Suprapubic skin (tissue), 4 donors: Measurements from ENCODE around the gene SNRK. TPM values are rescaled to one million over a fixed set of nuclear protein-coding genes. Genes with fewer than 3 reads are reported as not detected.

Experiments
- DNase-seq, 2 donors: peaks; one replicate each; pipeline ENCODE4 v3.0.0-alpha.2; 2019; ENCODE audit warnings: low spot score in 2 of 2
- H3K27ac ChIP-seq: fragments of 200-600 bp; sonication (generic); one replicate; pipeline ENCODE4 v1.5.1; 2019
- H3K27me3 ChIP-seq: fragments of 200-600 bp; sonication (generic); one replicate; pipeline ENCODE4 v1.5.1; 2019
- H3K36me3 ChIP-seq: fragments of 200-600 bp; sonication (generic); one replicate; pipeline ENCODE4 v1.5.1; 2019
- H3K4me1 ChIP-seq: fragments of 200-600 bp; sonication (generic); one replicate; pipeline ENCODE4 v1.5.1; 2019
- H3K4me3 ChIP-seq: fragments of 200-600 bp; sonication (generic); one replicate; pipeline ENCODE4 v1.5.1; 2019; ENCODE audit warnings: mild to moderate bottlenecking
- H3K9me3 ChIP-seq: fragments of 200-600 bp; sonication (generic); one replicate; pipeline ENCODE4 v1.5.1; 2019
- EP300 ChIP-seq: sonication (generic); formaldehyde crosslinking; IDR thresholded peaks from one replicate; pipeline ENCODE4 v1.6.1; 2017; ENCODE audit warnings: antibody characterized with exemption
- POLR2A ChIP-seq, 2 donors: fragments of 450-650 bp; IDR thresholded peaks; one replicate each; pipeline ENCODE4 v1.6.1; 2017; ENCODE audit warnings: antibody characterized with exemption in 2 of 2, mild to moderate bottlenecking in 2 of 2, moderate library complexity in 2 of 2
- POLR2AphosphoS5 ChIP-seq, 3 donors: sonication (generic); formaldehyde crosslinking; IDR thresholded peaks; one replicate each; pipeline ENCODE4 v1.6.1; 2017; ENCODE audit warnings: antibody characterized with exemption in 3 of 3
- WGBS: methylation state at CpG from one replicate; pipeline ENCODE4 v1.1.5; 2018; 5-methylcytosine and 5-hydroxymethylcytosine counted together
- total RNA-seq, 4 donors: library from RNA; depleted of rRNA; stranded (reverse); fragments of >200 nt; gene quantifications; one replicate each; pipeline ENCODE4 v1.1.0, GENCODE V29; 2016
- TF ChIP-seq, protein P1 (sequence below), 2 donors: fragments of 200-600 bp in 1 of 2; fragments of 450-650 bp in 1 of 2; sonication (generic) in 1 of 2; IDR thresholded peaks; one replicate each; pipeline ENCODE4 v1.5.1; 2016 to 2019; ENCODE audit warnings: antibody characterized with exemption in 2 of 2, mild to moderate bottlenecking in 1 of 2, moderate library complexity in 1 of 2

Gene SNRK
- total RNA-seq, 4 donors from 2014 or later: 107 to 213 (median 177) TPM

DNA sequence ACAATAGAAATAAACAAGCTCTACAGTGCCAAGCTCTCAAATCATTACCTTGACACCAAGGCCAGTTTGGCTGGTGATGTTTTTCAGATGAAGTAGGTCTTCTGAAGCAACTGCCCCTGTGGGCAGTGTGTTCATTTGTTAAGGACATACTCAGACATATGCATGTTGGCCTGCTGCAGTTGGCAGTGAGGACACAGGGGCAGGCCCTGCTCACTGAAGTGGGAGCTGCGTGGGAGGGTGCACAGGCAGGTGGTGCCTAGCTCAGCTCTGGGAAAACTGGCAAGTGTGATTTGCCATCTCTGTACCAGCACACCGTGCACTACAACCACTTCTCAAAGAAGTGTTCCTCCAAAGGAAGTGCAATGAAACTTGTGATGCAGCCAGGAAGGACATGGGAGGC lies 28.5 kb upstream of the SNRK start:
- TF ChIP-seq POLR2A (IDR thresholded peaks at IDR 0.05): no peak
- no peak for TF ChIP-seq EP300
- TF ChIP-seq POLR2AphosphoS5 (IDR thresholded peaks at IDR 0.05): no peak
- TF ChIP-seq, protein P1, sequence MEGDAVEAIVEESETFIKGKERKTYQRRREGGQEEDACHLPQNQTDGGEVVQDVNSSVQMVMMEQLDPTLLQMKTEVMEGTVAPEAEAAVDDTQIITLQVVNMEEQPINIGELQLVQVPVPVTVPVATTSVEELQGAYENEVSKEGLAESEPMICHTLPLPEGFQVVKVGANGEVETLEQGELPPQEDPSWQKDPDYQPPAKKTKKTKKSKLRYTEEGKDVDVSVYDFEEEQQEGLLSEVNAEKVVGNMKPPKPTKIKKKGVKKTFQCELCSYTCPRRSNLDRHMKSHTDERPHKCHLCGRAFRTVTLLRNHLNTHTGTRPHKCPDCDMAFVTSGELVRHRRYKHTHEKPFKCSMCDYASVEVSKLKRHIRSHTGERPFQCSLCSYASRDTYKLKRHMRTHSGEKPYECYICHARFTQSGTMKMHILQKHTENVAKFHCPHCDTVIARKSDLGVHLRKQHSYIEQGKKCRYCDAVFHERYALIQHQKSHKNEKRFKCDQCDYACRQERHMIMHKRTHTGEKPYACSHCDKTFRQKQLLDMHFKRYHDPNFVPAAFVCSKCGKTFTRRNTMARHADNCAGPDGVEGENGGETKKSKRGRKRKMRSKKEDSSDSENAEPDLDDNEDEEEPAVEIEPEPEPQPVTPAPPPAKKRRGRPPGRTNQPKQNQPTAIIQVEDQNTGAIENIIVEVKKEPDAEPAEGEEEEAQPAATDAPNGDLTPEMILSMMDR (IDR thresholded peaks at IDR 0.05): no peak
- Histone ChIP-seq H3K27me3 (no peaks in the 10 kb centered on the region), H3K4me1 (peaks cover 12% of the 10 kb centered on the region), H3K36me3 (no peaks in the 10 kb centered on the region), H3K4me3 (no peak overlapping the region), H3K9me3 (no peaks in the 10 kb centered on the region), H3K27ac (no peak overlapping the region)
- no peak for DNase-seq
- 75% methylated on average over 2 of the region's 2 CpGs for WGBS

DNA sequence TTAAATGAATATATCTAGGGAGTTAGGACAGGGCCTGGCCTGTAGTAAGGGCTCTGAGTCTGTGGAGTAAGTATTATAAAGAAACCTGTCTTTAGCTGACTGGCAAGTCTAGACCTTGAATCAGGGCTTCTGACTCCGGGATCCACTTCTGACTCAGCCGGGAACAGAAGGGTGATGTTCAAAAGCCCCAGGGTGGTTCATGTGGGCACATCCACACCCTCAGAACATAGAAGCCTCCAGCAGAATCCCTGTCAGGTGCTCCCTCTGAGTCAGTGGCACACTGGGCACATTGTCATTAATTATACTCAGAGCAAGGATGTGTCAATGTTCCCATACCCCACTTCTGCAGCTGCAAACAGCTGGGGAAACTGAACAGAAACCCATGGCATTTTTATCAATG lies 26.7 kb upstream of the SNRK start:
- Histone ChIP-seq H3K4me1 (peaks cover 12% of the 10 kb centered on the region), H3K36me3 (no peaks in the 10 kb centered on the region), H3K27ac (peak overlapping the region; percentile 83), H3K4me3 (no peak overlapping the region), H3K27me3 (no peaks in the 10 kb centered on the region), H3K9me3 (no peaks in the 10 kb centered on the region)
- TF ChIP-seq EP300 (no peak), POLR2A (IDR thresholded peaks at IDR 0.05) (no peak), POLR2AphosphoS5 (IDR thresholded peaks at IDR 0.05) (peak in 1 of 3 donors; percentile 20)
- TF ChIP-seq, protein P1 (IDR thresholded peaks at IDR 0.05): no peak
- DNase-seq: no peak
- 71% methylated on average over 2 of the region's 2 CpGs for WGBS

DNA sequence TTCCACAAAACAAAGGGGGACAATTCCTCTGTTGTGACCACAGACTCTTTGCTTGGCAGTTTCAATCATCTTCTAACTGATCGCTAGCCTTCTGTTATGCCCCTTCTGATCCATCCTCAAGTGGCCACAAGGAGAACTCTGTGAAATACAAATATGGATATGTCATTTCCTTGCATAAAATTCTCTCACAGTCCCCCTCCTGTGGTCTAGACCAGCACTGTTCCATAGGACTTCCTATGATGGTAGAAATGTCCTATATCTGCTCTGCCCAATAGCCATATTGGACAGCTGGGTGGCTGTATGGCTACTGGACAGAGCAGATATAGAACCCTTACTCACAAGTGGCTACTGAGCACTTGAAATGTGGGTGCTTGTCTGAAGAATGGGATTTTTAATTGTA lies 25.9 kb upstream of the SNRK start:
- H3K27ac ChIP-seq: peak overlapping the region; percentile 30
- H3K9me3 ChIP-seq: no peaks in the 10 kb centered on the region
- DNase-seq: no peak
- no peak overlapping the region for H3K4me3 ChIP-seq
- WGBS: 92% methylated on average over 1 of the region's 1 CpG
- TF ChIP-seq, protein P1 (IDR thresholded peaks at IDR 0.05): no peak
- TF ChIP-seq EP300: no peak
- TF ChIP-seq POLR2A (IDR thresholded peaks at IDR 0.05): no peak
- no peak for TF ChIP-seq POLR2AphosphoS5 (IDR thresholded peaks at IDR 0.05)
- H3K36me3 ChIP-seq: no peaks in the 10 kb centered on the region
- peaks cover 17% of the 10 kb centered on the region for H3K4me1 ChIP-seq
- H3K27me3 ChIP-seq: no peaks in the 10 kb centered on the region

DNA sequence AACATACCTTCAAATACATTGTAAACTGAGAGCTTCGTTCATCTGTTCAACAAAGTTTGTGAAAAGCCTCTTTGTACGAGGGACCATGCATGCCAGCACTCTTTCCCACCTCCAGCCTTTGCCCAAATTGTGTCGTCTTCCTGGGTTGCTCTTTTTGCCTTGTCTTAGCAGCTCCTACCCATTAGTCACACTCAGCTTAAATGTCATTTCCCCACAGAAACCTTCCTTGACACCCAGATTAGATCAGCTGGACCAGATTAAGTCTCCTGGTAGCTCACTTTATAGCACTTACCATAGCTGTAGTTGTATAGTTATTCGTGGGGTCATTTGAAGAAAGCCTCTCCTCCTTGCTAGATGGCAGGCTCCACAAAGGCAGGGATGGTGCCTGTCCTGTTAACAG lies 24.1 kb upstream of the SNRK start:
- Histone ChIP-seq H3K4me3 (no peak overlapping the region), H3K27ac (no peak overlapping the region), H3K36me3 (no peaks in the 10 kb centered on the region), H3K4me1 (peaks cover 29% of the 10 kb centered on the region), H3K9me3 (no peaks in the 10 kb centered on the region), H3K27me3 (no peaks in the 10 kb centered on the region)
- TF ChIP-seq POLR2A (IDR thresholded peaks at IDR 0.05) (no peak), EP300 (no peak), POLR2AphosphoS5 (IDR thresholded peaks at IDR 0.05) (no peak)
- TF ChIP-seq, protein P1 (IDR thresholded peaks at IDR 0.05): no peak
- DNase-seq: no peak
- 81% methylated on average over 4 of the region's 4 CpGs for WGBS

DNA sequence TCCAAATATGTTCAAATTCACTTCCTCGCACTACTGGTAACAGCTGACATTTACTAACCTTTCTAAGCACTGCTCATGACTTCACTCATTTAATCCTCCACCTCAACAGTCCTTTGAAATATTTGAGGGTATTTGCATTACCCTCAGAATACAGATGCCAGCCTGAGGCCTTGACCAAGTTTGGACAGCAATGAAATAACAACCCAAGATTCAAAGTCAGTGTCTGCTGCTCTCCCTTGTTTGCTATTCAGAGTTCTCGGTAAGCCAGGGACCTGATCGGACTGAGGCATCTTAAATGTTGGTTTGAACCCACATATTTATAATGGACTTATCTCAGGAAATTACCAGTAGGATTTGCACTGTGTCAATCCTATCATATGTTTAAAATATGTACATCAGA lies 19.9 kb upstream of the SNRK start:
- no peaks in the 10 kb centered on the region for H3K9me3 ChIP-seq
- 64% methylated on average over 3 of the region's 3 CpGs for WGBS
- no peaks in the 10 kb centered on the region for H3K27me3 ChIP-seq
- H3K27ac ChIP-seq: no peak overlapping the region
- H3K4me1 ChIP-seq: peaks cover 29% of the 10 kb centered on the region
- TF ChIP-seq EP300: no peak
- TF ChIP-seq POLR2AphosphoS5 (IDR thresholded peaks at IDR 0.05): no peak
- TF ChIP-seq POLR2A (IDR thresholded peaks at IDR 0.05): no peak
- TF ChIP-seq, protein P1 (IDR thresholded peaks at IDR 0.05): no peak
- DNase-seq: no peak
- no peaks in the 10 kb centered on the region for H3K36me3 ChIP-seq
- H3K4me3 ChIP-seq: no peak overlapping the region
